IMR-90 (cell line): ENCODE data around the gene DNAH6. TPM values are rescaled to one million over a fixed set of nuclear protein-coding genes. Genes with fewer than 3 reads are reported as not detected.

Experiments
- ATAC-seq: fragments of 200-7000 bp; cut with Tn5 transposase; 2 replicates; pipeline ENCODE4 v1.9.1; 2020; ENCODE audit warnings: low read depth, mild to moderate bottlenecking, moderate library complexity
- BruUV-seq: library from RNA; stranded (reverse); fragments of 400-500 nt; replicated peaks from 2 replicates; lab custom pipeline; 2021; lab: Mats Ljungman, UMichigan
- CTCF ChIA-PET: fragments of 300-600 bp; formaldehyde crosslinking; extraction: SDS; loops from one replicate; lab custom pipeline; 2021; ENCODE audit warnings: antibody characterized with exemption; lab: Yijun Ruan, JAX
- POLR2A ChIA-PET: fragments of 300-600 bp; sonication (Branson Sonifier 250); formaldehyde crosslinking; loops from one replicate; lab custom pipeline; 2022; ENCODE audit warnings: antibody characterized with exemption; ENCODE audit not compliant: unreplicated experiment; lab: Charles Lee
- DNase-seq: peaks from one replicate; pipeline ENCODE4 v3.0.0; 2013
- H2AFZ ChIP-seq: replicated peaks from 2 replicates; pipeline ENCODE3; 2013; ENCODE audit warnings: low read length, mild to moderate bottlenecking; ENCODE audit not compliant: poor library complexity
- H2AK5ac ChIP-seq: 2 replicates; pipeline ENCODE4 v1.6.1; 2013; ENCODE audit warnings: low read depth, low read length, inconsistent platforms
- H2AK9ac ChIP-seq: replicated peaks from 2 replicates; pipeline ENCODE3; 2013; ENCODE audit warnings: mild to moderate bottlenecking, low read depth, low read length, moderate library complexity; ENCODE audit not compliant: poor library complexity
- H2BK120ac ChIP-seq: 2 replicates; pipeline ENCODE4 v1.6.1; 2013; ENCODE audit warnings: low read depth, low read length, inconsistent platforms
- H2BK15ac ChIP-seq: 3 replicates; pipeline ENCODE4 v1.6.1; 2013; ENCODE audit warnings: low read depth, low read length, inconsistent platforms
- H2BK20ac ChIP-seq: 2 replicates; pipeline ENCODE4 v1.6.1; 2013; ENCODE audit warnings: low read depth, mild to moderate bottlenecking, inconsistent platforms, low read length, moderate library complexity
- H2BK5ac ChIP-seq: 2 replicates; pipeline ENCODE4 v1.6.1; 2013; ENCODE audit warnings: mild to moderate bottlenecking, low read depth, low read length, inconsistent platforms; ENCODE audit not compliant: poor library complexity, severe bottlenecking
- H3K14ac ChIP-seq: replicated peaks from 2 replicates; pipeline ENCODE4 v1.6.1; 2013; ENCODE audit warnings: low read depth, low read length, inconsistent platforms
- H3K18ac ChIP-seq: 2 replicates; pipeline ENCODE4 v1.6.1; 2013; ENCODE audit warnings: low read depth, low read length, control low read depth
- H3K23ac ChIP-seq: 2 replicates; pipeline ENCODE4 v1.6.1; 2013; ENCODE audit warnings: low read depth, low read length, inconsistent platforms
- H3K27ac ChIP-seq: 2 replicates; pipeline ENCODE4 v1.5.1; 2013; ENCODE audit warnings: mild to moderate bottlenecking, control low read depth, low read length; ENCODE audit not compliant: insufficient read depth
- H3K27me3 ChIP-seq: 2 replicates; pipeline ENCODE4 v1.6.1; 2013; ENCODE audit warnings: low read length; ENCODE audit not compliant: control insufficient read depth, insufficient read depth
- H3K36me3 ChIP-seq: 2 replicates; pipeline ENCODE4 v1.6.1; 2013; ENCODE audit warnings: low read length, mixed read lengths; ENCODE audit not compliant: control insufficient read depth, insufficient read depth
- H3K4ac ChIP-seq: 2 replicates; pipeline ENCODE4 v1.6.1; 2013; ENCODE audit warnings: low read depth, low read length, inconsistent platforms
- H3K4me1 ChIP-seq: 2 replicates; pipeline ENCODE4 v1.6.1; 2013; ENCODE audit warnings: low read length, mixed read lengths; ENCODE audit not compliant: control insufficient read depth, insufficient read depth
- H3K4me2 ChIP-seq: 2 replicates; pipeline ENCODE4 v1.6.1; 2013; ENCODE audit warnings: low read depth, mild to moderate bottlenecking, control low read depth, low read length, moderate library complexity
- H3K4me3 ChIP-seq: 2 replicates; pipeline ENCODE4 v1.5.1; 2013; ENCODE audit warnings: low read depth, mild to moderate bottlenecking, control low read depth, low read length, moderate library complexity; ENCODE audit not compliant: insufficient read depth
- H3K56ac ChIP-seq: 2 replicates; pipeline ENCODE4 v1.6.1; 2013; ENCODE audit warnings: low read length, inconsistent platforms; ENCODE audit not compliant: insufficient read depth; ENCODE audit errors: extremely low read depth
- H3K79me1 ChIP-seq, 2 experiments: 2 replicates each; pipeline ENCODE4 v1.6.1; 2013; ENCODE audit warnings: low read length in 2 of 2, inconsistent platforms in 1 of 2, low read depth in 1 of 2
- H3K9ac ChIP-seq: 2 replicates; pipeline ENCODE4 v1.6.1; 2013; ENCODE audit warnings: low read depth, low read length, control low read depth
- H3K9me1 ChIP-seq: 2 replicates; pipeline ENCODE4 v1.6.1; 2013; ENCODE audit warnings: low read length, inconsistent platforms; ENCODE audit not compliant: insufficient read depth
- H3K9me3 ChIP-seq: 2 replicates; pipeline ENCODE4 v1.6.1; 2013; ENCODE audit warnings: low read length; ENCODE audit not compliant: control insufficient read depth, insufficient read depth
- H4K20me1 ChIP-seq: 2 replicates; pipeline ENCODE4 v1.6.1; 2013; ENCODE audit warnings: low read length, inconsistent platforms; ENCODE audit not compliant: insufficient read depth
- H4K5ac ChIP-seq: 2 replicates; pipeline ENCODE4 v1.6.1; 2013; ENCODE audit warnings: mild to moderate bottlenecking, low read depth, low read length, control low read depth
- H4K8ac ChIP-seq, 2 experiments: 2 replicates each; pipeline ENCODE4 v1.6.1; 2013; ENCODE audit warnings: low read depth in 2 of 2, low read length in 2 of 2, control low read depth in 1 of 2, inconsistent platforms in 1 of 2
- H4K91ac ChIP-seq: 2 replicates; pipeline ENCODE4 v1.6.1; 2013; ENCODE audit warnings: low read depth, low read length, inconsistent platforms; ENCODE audit not compliant: insufficient read depth
- CEBPB ChIP-seq: IDR thresholded peaks from 2 replicates; pipeline ENCODE4 v1.6.1; 2012; ENCODE audit warnings: low read depth, low read length, improper control_type of control experiment
- CHD1 ChIP-seq: IDR thresholded peaks from 2 replicates; pipeline ENCODE4 v1.6.1; 2012; ENCODE audit warnings: low read depth, low read length, improper control_type of control experiment
- FOS ChIP-seq: fragments of 150-350 bp; IDR thresholded peaks from 2 replicates; pipeline ENCODE4 v1.6.1; 2016; ENCODE audit warnings: low read depth, low read length
- MAZ ChIP-seq: IDR thresholded peaks from 2 replicates; pipeline ENCODE4 v1.6.1; 2012; ENCODE audit warnings: low read depth, mild to moderate bottlenecking, low read length, improper control_type of control experiment, moderate library complexity, borderline replicate concordance
- NFE2L2 ChIP-seq: fragments of 150-350 bp; IDR thresholded peaks from 2 replicates; pipeline ENCODE4 v1.6.1; 2016; ENCODE audit warnings: low read depth, mild to moderate bottlenecking, low read length
- RAD21 ChIP-seq: IDR thresholded peaks from 2 replicates; pipeline ENCODE4 v1.6.1; 2012; ENCODE audit warnings: low read length, improper control_type of control experiment
- RCOR1 ChIP-seq: IDR thresholded peaks from 2 replicates; pipeline ENCODE4 v1.6.1; 2012; ENCODE audit warnings: mild to moderate bottlenecking, low read length, improper control_type of control experiment; ENCODE audit not compliant: insufficient replicate concordance
- SMC3 ChIP-seq: fragments of 150-350 bp; IDR thresholded peaks from 2 replicates; pipeline ENCODE4 v1.6.1; 2016; ENCODE audit warnings: low read depth, mild to moderate bottlenecking, antibody characterized with exemption, low read length, moderate library complexity
- WGBS, 2 experiments: methylation state at CpG; one replicate each; pipeline versions ENCODE4 v1.1.5 to v1.1.7; 2013; ENCODE audit warnings: missing lambda C conversion rate in 2 of 2; ENCODE audit not compliant: insufficient read length in 1 of 2; ENCODE audit errors: extremely low coverage in 2 of 2; 5-methylcytosine and 5-hydroxymethylcytosine counted together
- dilution Hi-C: fragments of 300-500 bp; cut with HindIII; formaldehyde crosslinking; loops from one replicate; pipeline ENCODE4 v1.14.3; 2018; ENCODE audit warnings: low sequenced_read_pairs; ENCODE audit not compliant: unreplicated experiment
- in situ Hi-C: fragments of 300-500 bp; cut with MboI; formaldehyde crosslinking; loops from 3 replicates; pipeline ENCODE4 v1.14.3; 2019; ENCODE audit warnings: low sequenced_read_pairs, inconsistent platforms, mixed read lengths
- intact Hi-C: fragments of 100-400 bp; cut with micrococcal nuclease; formaldehyde crosslinking; loops from 2 replicates; pipeline ENCODE4 v1.10.0; 2022
- polyA plus RNA-seq, 3 experiments: library from polyadenylated mRNA; depleted of rRNA; stranded (reverse); fragments of >200 nt; gene quantifications; 2 replicates each; pipeline ENCODE4 v1.2.3, GENCODE V29; 2012; ENCODE audit warnings: low replicate concordance in 1 of 3
- total RNA-seq: library from RNA; depleted of rRNA; stranded (reverse); fragments of >200 nt; gene quantifications from 2 replicates; pipeline ENCODE4 v1.2.3, GENCODE V29; 2012
- TF ChIP-seq, protein P1 (sequence below): fragments of 150-350 bp; IDR thresholded peaks from 2 replicates; pipeline ENCODE4 v1.6.1; 2017; ENCODE audit warnings: mild to moderate bottlenecking, antibody characterized with exemption, low read length, low read depth
- TF ChIP-seq, protein P2 (sequence below): fragments of 150-350 bp; IDR thresholded peaks from 2 replicates; pipeline ENCODE4 v1.6.1; 2016; ENCODE audit warnings: low read depth, mild to moderate bottlenecking, low read length, moderate library complexity, borderline replicate concordance

The DNAH6 gene
- total and polyA plus RNA-seq, 2 of the 4 experiments (the other 2 are of a cell fraction) = under 0.01 to 0.07 TPM

DNA sequence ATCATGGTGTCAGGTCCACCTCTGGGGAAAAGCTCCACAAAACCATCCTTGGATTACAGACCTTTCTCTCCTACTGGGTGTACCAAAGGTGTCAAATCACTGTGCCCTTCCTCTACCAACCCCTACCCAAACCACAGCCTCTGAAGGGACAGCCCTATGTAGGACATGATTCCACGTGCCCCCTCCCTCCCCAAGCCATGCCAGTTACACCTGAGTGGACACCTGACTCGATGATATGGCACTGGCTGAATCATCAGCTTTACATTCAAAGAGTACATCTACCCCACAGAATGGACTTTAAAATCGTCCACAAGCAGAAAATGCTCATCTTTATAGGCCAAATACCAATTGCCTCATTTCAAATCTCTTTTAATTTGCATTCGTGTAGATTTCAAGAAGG lies 338.6 kb downstream of the DNAH6 start:
- Histone ChIP-seq H3K27me3 (no peaks in the 10 kb centered on the region), H2BK5ac (no peak overlapping the region), H3K9me3 (no peaks in the 10 kb centered on the region), H3K4ac (no peak overlapping the region), H2BK20ac (no peak overlapping the region), H3K79me1 (peaks cover 11 to 22% of the 10 kb centered on the region in 2 experiments), H3K36me3 (no peaks in the 10 kb centered on the region), H3K9ac (no peak overlapping the region), H3K56ac (no peak overlapping the region), H4K20me1 (no peaks in the 10 kb centered on the region; the same call in 1 of the 2 replicates), H3K14ac (no peak overlapping the region; the same call in 1 of the 2 replicates), H3K18ac (no peak overlapping the region), H4K8ac (no peak overlapping the region), H4K5ac (no peak overlapping the region), H2AK9ac (no peak overlapping the region), H2BK15ac (no peak overlapping the region), H3K23ac (no peak overlapping the region), H3K4me2 (no peak overlapping the region), H3K9me1 (peaks cover 5% of the 10 kb centered on the region; the same call in 1 of the 2 replicates), H2BK120ac (no peak overlapping the region), H2AFZ (no peak overlapping the region), H4K91ac (no peak overlapping the region), H3K4me1 (no peaks in the 10 kb centered on the region; the same call in 1 of the 2 replicates), H3K4me3 (no peak overlapping the region), H3K27ac (no peak overlapping the region), H2AK5ac (no peak overlapping the region)
- intact Hi-C loops = loop anchor here (5.0 kb wide), 1 partner anchor 223 kb away; no protein-coding TSS in a partner anchor
- no peak for DNase-seq
- ChIA-PET POLR2A (no interaction called here), CTCF (interaction anchor here (1.2 kb wide), 1 partner anchor 115 kb away, joined by 3 read pairs; no protein-coding TSS in a partner anchor)
- TF ChIP-seq NFE2L2 (no peak), SMC3 (no peak), CHD1 (no peak), RAD21 (no peak), RCOR1 (no peak), MAZ (no peak), CEBPB (no peak), FOS (no peak)
- TF ChIP-seq, protein P1, sequence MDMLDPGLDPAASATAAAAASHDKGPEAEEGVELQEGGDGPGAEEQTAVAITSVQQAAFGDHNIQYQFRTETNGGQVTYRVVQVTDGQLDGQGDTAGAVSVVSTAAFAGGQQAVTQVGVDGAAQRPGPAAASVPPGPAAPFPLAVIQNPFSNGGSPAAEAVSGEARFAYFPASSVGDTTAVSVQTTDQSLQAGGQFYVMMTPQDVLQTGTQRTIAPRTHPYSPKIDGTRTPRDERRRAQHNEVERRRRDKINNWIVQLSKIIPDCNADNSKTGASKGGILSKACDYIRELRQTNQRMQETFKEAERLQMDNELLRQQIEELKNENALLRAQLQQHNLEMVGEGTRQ = no peak
- TF ChIP-seq, protein P2, sequence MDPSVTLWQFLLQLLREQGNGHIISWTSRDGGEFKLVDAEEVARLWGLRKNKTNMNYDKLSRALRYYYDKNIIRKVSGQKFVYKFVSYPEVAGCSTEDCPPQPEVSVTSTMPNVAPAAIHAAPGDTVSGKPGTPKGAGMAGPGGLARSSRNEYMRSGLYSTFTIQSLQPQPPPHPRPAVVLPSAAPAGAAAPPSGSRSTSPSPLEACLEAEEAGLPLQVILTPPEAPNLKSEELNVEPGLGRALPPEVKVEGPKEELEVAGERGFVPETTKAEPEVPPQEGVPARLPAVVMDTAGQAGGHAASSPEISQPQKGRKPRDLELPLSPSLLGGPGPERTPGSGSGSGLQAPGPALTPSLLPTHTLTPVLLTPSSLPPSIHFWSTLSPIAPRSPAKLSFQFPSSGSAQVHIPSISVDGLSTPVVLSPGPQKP = no peak
- dilution Hi-C loops = no loop called here
- ATAC-seq = no peak
- BruUV-seq = no TSS peak
- in situ Hi-C loops = loop anchor here (25.0 kb wide), 1 partner anchor 818 kb away; no protein-coding TSS in a partner anchor
- whole genome bisulfite sequencing, 2 experiments = no CpG with 5 or more reads among the region's 4 CpGs
